K562 (cell line): ENCODE data around the gene CPSF4. TPM values are rescaled to one million over a fixed set of nuclear protein-coding genes. Genes with fewer than 3 reads are reported as not detected.

Experiments
- ASH1L ChIP-seq: fragments of 450-650 bp; IDR thresholded peaks from 2 replicates; pipeline ENCODE4 v1.6.1; 2018; ENCODE audit warnings: borderline replicate concordance, mild to moderate bottlenecking, low read depth; ENCODE audit not compliant: partially characterized antibody
- CBX2 ChIP-seq: fragments of 200-600 bp; sonication (generic); IDR thresholded peaks from one replicate; pipeline ENCODE4 v1.6.1; 2012; ENCODE audit warnings: mild to moderate bottlenecking, low read length, inconsistent platforms; ENCODE audit not compliant: insufficient read depth, poor library complexity, severe bottlenecking
- CHAMP1 ChIP-seq: fragments of 450-650 bp; IDR thresholded peaks from 2 replicates; pipeline ENCODE4 v1.6.1; 2016; ENCODE audit warnings: mild to moderate bottlenecking
- FIP1L1 ChIP-seq: fragments of 200-400 bp; formaldehyde crosslinking; IDR thresholded peaks from 2 replicates; pipeline ENCODE4 v1.6.1; 2018; ENCODE audit warnings: mild to moderate bottlenecking, low read depth, low read length; ENCODE audit not compliant: poor library complexity, severe bottlenecking
- MAFK ChIP-seq: IDR thresholded peaks from 2 replicates; pipeline ENCODE4 v1.6.1; 2011; ENCODE audit warnings: low read length, improper control_type of control experiment
- MCM3 ChIP-seq: fragments of 450-650 bp; IDR thresholded peaks from 2 replicates; pipeline ENCODE4 v1.6.1; 2016
- PHTF2 ChIP-seq: fragments of 250-450 bp; sonication (Bioruptor Pico); IDR thresholded peaks from 2 replicates; pipeline ENCODE4 v1.5.0; 2021; ENCODE audit warnings: mild to moderate bottlenecking
- SFPQ ChIP-seq: fragments of 200-400 bp; formaldehyde crosslinking; IDR thresholded peaks from 2 replicates; pipeline ENCODE4 v1.6.1; 2017; ENCODE audit warnings: mild to moderate bottlenecking, low read depth, low read length, moderate library complexity
- STAG1 ChIP-seq: sonication (generic); formaldehyde crosslinking; IDR thresholded peaks from 2 replicates; pipeline ENCODE4 v1.5.0; 2020; ENCODE audit warnings: missing genetic modification reagents, borderline replicate concordance
- ZNF121 ChIP-seq: sonication (generic); formaldehyde crosslinking; conservative IDR thresholded peaks from 2 replicates; pipeline ENCODE4 v1.8.0; 2022; ENCODE audit warnings: missing genetic modification reagents
- ZNF253 ChIP-seq: fragments of 250-450 bp; sonication (Bioruptor Pico); conservative IDR thresholded peaks from 2 replicates; pipeline ENCODE4 v1.6.1; 2021; ENCODE audit warnings: mild to moderate bottlenecking
- ZNF280B ChIP-seq: fragments of 250-450 bp; sonication (Bioruptor Pico); IDR thresholded peaks from 2 replicates; pipeline ENCODE4 v1.5.1; 2021; ENCODE audit warnings: mild to moderate bottlenecking
- ZNF398 ChIP-seq: fragments of 250-450 bp; sonication (Bioruptor Pico); IDR thresholded peaks from 2 replicates; pipeline ENCODE4 v1.8.0; 2021; ENCODE audit warnings: moderate library complexity, mild to moderate bottlenecking, inconsistent platforms
- ZNF764 ChIP-seq: fragments of 250-450 bp; sonication (Bioruptor Pico); IDR thresholded peaks from 2 replicates; pipeline ENCODE4 v1.4.0; 2020; ENCODE audit warnings: low read depth, mild to moderate bottlenecking, moderate library complexity
- ZNF785 ChIP-seq: fragments of 250-450 bp; sonication (Bioruptor Pico); IDR thresholded peaks from 2 replicates; pipeline ENCODE4 v1.4.0; 2020; ENCODE audit warnings: mild to moderate bottlenecking
- polyA plus RNA-seq, 8 experiments: library from polyadenylated mRNA; depleted of rRNA in 4 of 8; stranded (reverse) in 5 of 8; unstranded in 3 of 8; fragments of >200 nt; fragmentation: Nextera tagmentation in 2 of 8; fragmentation: Illumina TruSeq in 1 of 8; extraction: Ambion mirVana in 2 of 8; extraction: Trizol in 1 of 8; gene quantifications; 2 replicates each; pipeline versions ENCODE4 v1.2.1 to v1.2.3, GENCODE V29; 2011 to 2014; ENCODE audit warnings: inconsistent platforms in 1 of 8, missing spikeins in 1 of 8
- total RNA-seq, 7 experiments: library from RNA; depleted of rRNA in 6 of 7; stranded (reverse); fragments of >200 nt in 6 of 7; fragmentation: Illumina TruSeq in 2 of 7; extraction: Trizol in 2 of 7; gene quantifications; 2 replicates each; pipeline versions ENCODE4 v1.2.1 to v1.2.3, GENCODE V29; 2011 to 2021; ENCODE audit warnings: low replicate concordance in 1 of 7

The CPSF4 gene
- total and polyA plus RNA-seq, 9 of the 15 experiments (the other 6 are each of a cell fraction or from before 2014, with no cell fraction given): 16.9 to 118 (median 71.7) TPM

- TF ChIP-seq MAFK: no peak
- TF ChIP-seq ZNF785 (CRISPR knock-in tag): no peak
- peak; percentile 83 for TF ChIP-seq ASH1L
- no peak for TF ChIP-seq ZNF253 (CRISPR knock-in tag)
- no peak for TF ChIP-seq CHAMP1
- TF ChIP-seq CBX2: no peak
- TF ChIP-seq MCM3: no peak
- no peak for TF ChIP-seq PHTF2 (CRISPR knock-in tag)
- no peak for TF ChIP-seq ZNF121 (CRISPR knock-in tag)
- no peak for TF ChIP-seq SFPQ
- peak; percentile 92 for TF ChIP-seq FIP1L1
- TF ChIP-seq ZNF764 (CRISPR knock-in tag): no peak
- TF ChIP-seq ZNF398 (CRISPR knock-in tag): no peak
- no peak for TF ChIP-seq STAG1 (CRISPR knock-in tag)
- TF ChIP-seq ZNF280B (CRISPR knock-in tag): no peak
Measured at GRCh38 chr7:99472561-99473314, 34.0 kb downstream of the CPSF4 start, which contains the start of gene ZNF789 (continued).
